ENCODE measurements around the gene C2orf92. TPM values are rescaled to one million over a fixed set of nuclear protein-coding genes. Genes with fewer than 3 reads are reported as not detected.
A peak's percentile ranks its signal among the peaks of the same experiment; 100 is the strongest.

The C2orf92 gene
- total and polyA plus RNA-seq, 4 experiments from 2014 or later, result 13.0 to 13.3 TPM; not detected in 2

- Histone ChIP-seq H3K9me3 (ENCODE audit: control insufficient read depth in 1 of 2, low read length in 2 of 2) (no peaks in the 10 kb centered on the region), H3K4me1 (ENCODE audit: insufficient read depth, low read length) (peaks cover 55% of the 10 kb centered on the region), H3K27ac (ENCODE audit: low read depth, low read length) (no peak overlapping the region), H3K36me3 (ENCODE audit: insufficient read depth, low read length) (peaks cover 42% of the 10 kb centered on the region), H3K4me3 (ENCODE audit: low read length in 2 of 2) (no peak overlapping the region), H3K27me3 (ENCODE audit: insufficient read depth, low read length) (no peaks in the 10 kb centered on the region)
- Mint-ChIP-seq H3K27me3 (no peaks in the 10 kb centered on the region), H3K27ac (peak overlapping the region; percentile 25 to 90 (median 79)), H3K4me1 (peaks cover 42 to 77% (median 57%) of the 10 kb centered on the region in 4 donors), H3K36me3 (peaks cover 35 to 51% of the 10 kb centered on the region in 2 donors), H3K9me3 (peaks cover 0 to 2% (median 0%) of the 10 kb centered on the region in 8 donors), H3K4me3 (peak overlapping the region in 3 of 8 donors; percentile 20 to 61 (median 50))
- DNase-seq, result peak in 4 of 5 donors; percentile 31 to 43 (median 34)
- ChIA-PET POLR2A (ENCODE audit: partially characterized antibody) (interaction anchor here (0.8 to 14.2 kb wide), 9 partner anchors 10 to 77 kb away, joined by 3 to 284 read pairs (median 7); partner anchors contain the start of genes ACTR1B and ZAP70), CTCF (ENCODE audit: partially characterized antibody) (interaction anchor here (0.8 to 10.0 kb wide), 18 partner anchors 8 to 448 kb away, joined by 3 to 166 read pairs (median 6); partner anchors contain the start of genes COX5B and ZAP70)
- intact Hi-C loops (cut with micrococcal nuclease), result no loop called here
Measured at GRCh38 chr2:97740590-97741182, 71.2 kb downstream of the C2orf92 start.

DNA sequence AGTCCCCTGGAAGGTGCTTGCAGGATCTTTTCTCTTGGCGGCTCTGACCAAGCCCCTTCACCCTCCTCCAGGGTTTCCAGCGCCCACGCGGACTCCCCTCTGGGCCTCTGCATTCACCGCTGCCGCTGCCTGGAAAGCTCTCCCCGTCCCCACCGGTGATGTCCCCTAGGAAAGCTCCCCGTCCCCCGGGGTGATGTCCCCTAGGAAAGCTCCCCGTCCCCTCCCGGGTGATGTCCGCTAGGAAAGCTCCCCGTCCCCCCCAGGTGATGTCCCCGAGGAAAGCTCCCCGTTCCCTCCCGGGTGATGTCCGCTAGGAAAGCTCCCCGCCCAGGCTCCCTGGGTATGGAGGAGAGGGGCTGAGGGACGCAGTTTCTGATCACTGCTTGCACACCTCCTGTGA is 71.7 kb downstream of the C2orf92 start:
- CTCF ChIA-PET (ENCODE audit: partially characterized antibody), result interaction anchor here (0.8 to 10.0 kb wide), 16 partner anchors 10 to 447 kb away, joined by 3 to 166 read pairs (median 6); partner anchors contain the start of gene ZAP70
- Mint-ChIP-seq H3K27ac (peak overlapping the region; percentile 25 to 93 (median 88)), H3K4me3 (peak overlapping the region in 1 of 8 donors; percentile 7)

GRCh38 chr2:97741686-97742085 is 72.2 kb downstream of the C2orf92 start:
- Histone ChIP-seq H3K27ac (ENCODE audit: low read depth, low read length) (peak overlapping the region; percentile 48), H3K4me3 (ENCODE audit: low read length in 2 of 2) (no peak overlapping the region), H3K36me3 (ENCODE audit: insufficient read depth, low read length) (peaks cover 35% of the 10 kb centered on the region), H3K9me3 (ENCODE audit: control insufficient read depth in 1 of 2, low read length in 2 of 2) (no peaks in the 10 kb centered on the region), H3K4me1 (ENCODE audit: insufficient read depth, low read length) (peaks cover 65% of the 10 kb centered on the region), H3K27me3 (ENCODE audit: insufficient read depth, low read length) (no peaks in the 10 kb centered on the region)
- Mint-ChIP-seq H3K27me3 (no peaks in the 10 kb centered on the region), H3K4me3 (peak overlapping the region in 7 of 8 donors; percentile 11 to 79 (median 51)), H3K9me3 (peaks cover 0 to 2% (median 0%) of the 10 kb centered on the region in 8 donors), H3K36me3 (peaks cover 30 to 45% of the 10 kb centered on the region in 2 donors), H3K4me1 (peaks cover 48 to 80% (median 64%) of the 10 kb centered on the region in 4 donors), H3K27ac (peak overlapping the region; percentile 25 to 93 (median 88))
- intact Hi-C loops (cut with micrococcal nuclease), result no loop called here
- ChIA-PET CTCF (ENCODE audit: partially characterized antibody) (interaction anchor here (1.1 to 10.0 kb wide), 14 partner anchors 9 to 447 kb away, joined by 4 to 166 read pairs (median 6); partner anchors contain the start of gene ZAP70), POLR2A (ENCODE audit: partially characterized antibody) (interaction anchor here (0.8 to 14.2 kb wide), 12 partner anchors 8 to 78 kb away, joined by 3 to 284 read pairs (median 6); partner anchors contain the start of genes ACTR1B and ZAP70)
- DNase-seq, result no peak

More for the DNA sequence above, 71.7 kb downstream of the C2orf92 start:
- peaks cover 33 to 49% of the 10 kb centered on the region in 2 donors for H3K36me3 Mint-ChIP-seq
- Histone ChIP-seq H3K27me3 (ENCODE audit: insufficient read depth, low read length) (no peaks in the 10 kb centered on the region), H3K4me1 (ENCODE audit: insufficient read depth, low read length) (peaks cover 61% of the 10 kb centered on the region), H3K4me3 (ENCODE audit: low read length in 2 of 2) (no peak overlapping the region), H3K9me3 (ENCODE audit: control insufficient read depth in 1 of 2, low read length in 2 of 2) (no peaks in the 10 kb centered on the region), H3K36me3 (ENCODE audit: insufficient read depth, low read length) (peaks cover 39% of the 10 kb centered on the region), H3K27ac (ENCODE audit: low read depth, low read length) (peak overlapping the region; percentile 48)
- intact Hi-C loops (cut with micrococcal nuclease), result no loop called here
- no peak for DNase-seq
- H3K4me1 Mint-ChIP-seq, result peaks cover 44 to 81% (median 60%) of the 10 kb centered on the region in 4 donors
- H3K27me3 Mint-ChIP-seq, result no peaks in the 10 kb centered on the region
- POLR2A ChIA-PET (ENCODE audit: partially characterized antibody), result interaction anchor here (0.8 to 14.2 kb wide), 9 partner anchors 11 to 78 kb away, joined by 3 to 284 read pairs (median 7); partner anchors contain the start of genes ACTR1B and ZAP70
- peaks cover 0 to 2% (median 0%) of the 10 kb centered on the region in 8 donors for H3K9me3 Mint-ChIP-seq

- intact Hi-C loops (cut with micrococcal nuclease), result no loop called here
- Histone ChIP-seq H3K36me3 (ENCODE audit: insufficient read depth, low read length) (peaks cover 28% of the 10 kb centered on the region), H3K27ac (ENCODE audit: low read depth, low read length) (peak overlapping the region; percentile 48), H3K9me3 (ENCODE audit: control insufficient read depth in 1 of 2, low read length in 2 of 2) (no peaks in the 10 kb centered on the region), H3K27me3 (ENCODE audit: insufficient read depth, low read length) (no peaks in the 10 kb centered on the region), H3K4me1 (ENCODE audit: insufficient read depth, low read length) (peaks cover 72% of the 10 kb centered on the region), H3K4me3 (ENCODE audit: low read length in 2 of 2) (no peak overlapping the region)
- no peaks in the 10 kb centered on the region for H3K27me3 Mint-ChIP-seq
- peaks cover 0 to 2% (median 0%) of the 10 kb centered on the region in 8 donors for H3K9me3 Mint-ChIP-seq
- DNase-seq, result peak in 1 of 5 donors; percentile 24
- ChIA-PET POLR2A (ENCODE audit: partially characterized antibody) (interaction anchor here (1.0 to 14.2 kb wide), 11 partner anchors 9 to 891 kb away, joined by 3 to 284 read pairs (median 4); partner anchors contain the start of genes ACTR1B and ZAP70), CTCF (ENCODE audit: partially characterized antibody) (interaction anchor here (0.9 to 10.0 kb wide), 7 partner anchors 14 to 152 kb away, joined by 3 to 166 read pairs (median 46); partner anchors contain the start of gene ZAP70)
- H3K36me3 Mint-ChIP-seq, result peaks cover 22 to 38% of the 10 kb centered on the region in 2 donors
- H3K27ac Mint-ChIP-seq, result peak overlapping the region; percentile 81 to 93 (median 88)
- H3K4me3 Mint-ChIP-seq, result peak overlapping the region in 6 of 8 donors; percentile 37 to 79 (median 64)
- peaks cover 55 to 82% (median 68%) of the 10 kb centered on the region in 4 donors for H3K4me1 Mint-ChIP-seq
Measured at GRCh38 chr2:97742381-97742847, 72.9 kb downstream of the C2orf92 start.

- H3K4me1 Mint-ChIP-seq, result peaks cover 59 to 84% (median 72%) of the 10 kb centered on the region in 4 donors
- Histone ChIP-seq H3K27me3 (ENCODE audit: insufficient read depth, low read length) (no peaks in the 10 kb centered on the region), H3K4me1 (ENCODE audit: insufficient read depth, low read length) (peaks cover 84% of the 10 kb centered on the region), H3K36me3 (ENCODE audit: insufficient read depth, low read length) (peaks cover 13% of the 10 kb centered on the region), H3K4me3 (ENCODE audit: low read length in 2 of 2) (no peak overlapping the region), H3K9me3 (ENCODE audit: control insufficient read depth in 1 of 2, low read length in 2 of 2) (no peaks in the 10 kb centered on the region), H3K27ac (ENCODE audit: low read depth, low read length) (no peak overlapping the region)
- no peaks in the 10 kb centered on the region for H3K27me3 Mint-ChIP-seq
- ChIA-PET CTCF (ENCODE audit: partially characterized antibody) (interaction anchor here (0.9 to 10.0 kb wide), 5 partner anchors 18 to 153 kb away, joined by 3 to 166 read pairs (median 46); partner anchors contain the start of gene ZAP70), POLR2A (ENCODE audit: partially characterized antibody) (interaction anchor here (0.8 to 14.2 kb wide), 5 partner anchors 14 to 98 kb away, joined by 3 to 284 read pairs (median 6); partner anchors contain the start of genes ACTR1B, COX5B and ZAP70)
- peak overlapping the region in 4 of 8 donors; percentile 21 to 63 (median 42) for H3K4me3 Mint-ChIP-seq
- peaks cover 10 to 25% of the 10 kb centered on the region in 2 donors for H3K36me3 Mint-ChIP-seq
- DNase-seq, result no peak
- intact Hi-C loops (cut with micrococcal nuclease), result no loop called here
- peaks cover 0 to 2% (median 0%) of the 10 kb centered on the region in 8 donors for H3K9me3 Mint-ChIP-seq
- H3K27ac Mint-ChIP-seq, result peak overlapping the region; percentile 68 to 94 (median 89)
Measured at GRCh38 chr2:97743913-97744312, 74.4 kb downstream of the C2orf92 start.

DNA sequence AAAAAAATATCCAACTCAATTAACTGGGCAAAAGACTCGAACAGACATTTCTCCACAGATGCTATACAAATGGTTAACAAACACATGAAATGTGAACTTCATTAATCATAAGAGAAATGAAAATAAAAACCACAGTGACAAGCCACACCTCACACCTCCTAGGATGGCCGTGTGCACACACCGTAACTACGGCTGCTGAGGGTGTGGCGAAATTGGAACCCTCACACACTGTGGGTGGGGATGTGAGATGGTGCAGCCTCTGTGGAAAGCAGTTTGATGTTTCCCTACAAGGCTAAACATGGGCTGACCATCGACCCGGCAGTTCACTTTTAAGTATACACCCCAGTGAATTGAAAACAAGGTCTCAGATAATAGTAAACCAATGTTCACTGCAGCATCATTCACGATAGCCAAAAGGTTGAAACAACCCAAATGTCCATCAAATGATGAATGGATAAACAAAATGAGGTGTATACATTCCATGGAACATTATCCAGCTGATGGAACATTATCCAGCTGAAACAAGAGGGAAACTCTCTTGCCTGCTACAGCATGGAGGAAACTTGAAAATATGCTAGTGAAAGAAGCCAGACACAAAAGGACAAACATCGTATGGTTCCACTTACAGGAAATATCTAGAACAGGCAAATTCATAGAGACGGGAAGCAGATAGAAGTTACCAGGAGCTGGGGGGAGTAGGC is 76.1 kb downstream of the C2orf92 start:
- no peaks in the 10 kb centered on the region for H3K27me3 Mint-ChIP-seq
- Histone ChIP-seq H3K27me3 (ENCODE audit: insufficient read depth, low read length) (no peaks in the 10 kb centered on the region), H3K36me3 (ENCODE audit: insufficient read depth, low read length) (peaks cover under 1% of the 10 kb centered on the region), H3K9me3 (ENCODE audit: control insufficient read depth in 1 of 2, low read length in 2 of 2) (no peaks in the 10 kb centered on the region), H3K27ac (ENCODE audit: low read depth, low read length) (no peak overlapping the region), H3K4me1 (ENCODE audit: insufficient read depth, low read length) (peaks cover 76% of the 10 kb centered on the region), H3K4me3 (ENCODE audit: low read length in 2 of 2) (no peak overlapping the region)
- ChIA-PET CTCF (ENCODE audit: partially characterized antibody) (interaction anchor here (1.0 to 11.4 kb wide), 7 partner anchors 9 to 155 kb away, joined by 3 to 198 read pairs (median 5); partner anchors contain the start of gene ZAP70), POLR2A (ENCODE audit: partially characterized antibody) (interaction anchor here (1.1 to 14.2 kb wide), 2 partner anchors 19 to 32 kb away, joined by 3 to 284 read pairs; partner anchors contain the start of gene ZAP70)
- peaks cover 7 to 16% of the 10 kb centered on the region in 2 donors for H3K36me3 Mint-ChIP-seq
- H3K9me3 Mint-ChIP-seq, result peaks cover 0 to 2% (median 0%) of the 10 kb centered on the region in 8 donors
- peak overlapping the region; percentile 35 to 83 (median 69) for H3K4me3 Mint-ChIP-seq
- peaks cover 57 to 81% (median 68%) of the 10 kb centered on the region in 4 donors for H3K4me1 Mint-ChIP-seq
- peak overlapping the region; percentile 48 to 90 (median 70) for H3K27ac Mint-ChIP-seq
- peak; percentile 21 to 59 (median 39) for DNase-seq
- intact Hi-C loops (cut with micrococcal nuclease), result no loop called here
